GM21390 (cell line): ENCODE data around the gene PRKG1.

Experiments used
- ATAC-seq: cut with Tn5 transposase; IDR thresholded peaks from one replicate; pipeline ENCODE4 v1.9.1; 2021; ENCODE audit not compliant: unreplicated experiment

Gene PRKG1

DNA sequence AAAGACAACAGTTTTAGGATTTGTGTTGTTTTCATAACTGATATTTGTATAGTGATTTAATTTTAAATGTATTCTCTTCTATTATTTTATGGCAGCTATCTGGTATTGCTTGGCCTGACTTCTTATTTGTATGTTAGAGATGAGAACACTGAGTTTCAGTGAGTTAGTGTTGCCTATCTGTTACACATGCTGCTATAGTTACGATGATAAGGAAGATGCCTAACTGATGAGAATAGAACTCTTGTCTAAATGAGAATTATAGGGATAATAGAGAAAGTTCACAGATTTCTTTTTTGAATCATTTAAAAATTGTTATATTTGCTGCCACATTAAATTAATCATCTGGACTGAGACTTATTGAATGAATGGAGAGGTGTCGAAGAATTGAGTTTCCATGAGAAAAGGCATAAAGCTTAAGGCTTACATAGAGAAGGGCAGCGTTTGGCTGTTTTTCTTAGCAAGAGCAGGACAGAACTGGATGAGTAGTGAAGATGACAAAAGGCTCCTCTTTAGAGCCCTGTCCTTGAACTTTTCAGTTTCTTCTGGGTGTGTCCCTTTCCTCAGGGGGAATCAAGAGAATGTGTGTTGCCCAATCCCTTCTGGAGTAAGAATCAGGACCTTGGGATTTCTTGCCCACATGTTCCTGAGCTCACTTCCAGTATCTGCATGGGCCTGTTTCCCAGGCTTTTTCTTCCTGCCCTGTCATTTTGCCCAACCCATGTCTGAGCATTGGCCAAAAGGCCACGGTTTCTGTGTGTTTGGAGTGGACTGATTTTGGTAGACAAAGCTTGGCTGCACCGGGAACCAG is 820.7 kb downstream of the PRKG1 start:
- ATAC-seq: no peak

DNA sequence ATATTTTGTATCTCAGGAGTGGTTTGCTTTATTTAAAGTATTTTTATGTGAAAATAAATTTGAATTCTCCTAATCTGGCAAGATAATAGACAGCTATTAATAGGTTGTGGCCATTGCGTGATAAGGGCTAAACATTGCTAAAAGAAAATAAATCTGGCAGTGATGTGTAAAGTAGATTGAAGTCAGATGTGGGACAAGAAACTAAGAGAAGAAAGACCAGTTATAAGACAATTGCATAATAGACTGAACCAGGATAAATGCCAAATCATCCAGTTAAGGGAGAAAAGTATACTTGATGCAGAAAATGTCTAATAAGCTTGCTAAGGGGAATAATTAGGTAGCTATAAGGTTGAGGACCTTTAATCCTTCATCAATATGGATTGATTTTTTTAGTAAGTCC is 822.6 kb downstream of the PRKG1 start:
- no peak for ATAC-seq

DNA sequence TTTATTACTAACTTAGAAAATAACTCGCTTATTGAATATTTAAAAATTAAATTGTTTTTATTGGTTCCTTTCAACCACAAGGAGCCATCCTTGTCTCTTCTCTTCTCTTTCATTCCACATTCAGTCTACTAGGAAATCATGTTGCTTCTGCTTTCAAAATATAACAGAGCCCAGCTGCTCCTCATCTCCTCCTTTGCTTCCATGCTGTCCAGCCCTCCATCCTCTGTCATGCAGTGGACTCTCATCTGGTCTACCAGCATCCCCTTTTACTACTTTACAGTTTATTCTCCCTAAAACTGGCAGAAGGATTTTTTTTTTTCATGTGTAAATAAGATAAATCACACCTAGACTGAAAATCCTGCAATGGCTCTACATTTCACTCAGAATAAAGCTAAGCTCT is 823.3 kb downstream of the PRKG1 start:
- no peak for ATAC-seq

DNA sequence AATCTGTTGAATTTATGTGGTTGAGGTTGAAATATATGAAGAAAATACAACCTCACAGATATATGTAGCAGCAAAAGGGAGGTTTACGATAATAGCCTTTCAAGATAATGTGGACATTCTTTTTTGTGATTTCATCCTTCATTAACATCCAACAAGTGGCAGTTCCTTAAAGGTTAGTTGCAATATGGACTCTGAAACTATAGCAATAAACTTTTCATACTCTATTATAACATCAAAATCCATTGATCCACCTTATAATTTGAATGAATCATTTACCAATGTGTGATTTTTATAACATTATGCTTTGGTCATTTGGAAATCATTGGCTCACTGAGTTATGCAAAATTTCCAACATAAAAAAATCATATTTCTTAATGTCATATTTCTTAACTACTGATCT is 825.9 kb downstream of the PRKG1 start:
- ATAC-seq: no peak

DNA sequence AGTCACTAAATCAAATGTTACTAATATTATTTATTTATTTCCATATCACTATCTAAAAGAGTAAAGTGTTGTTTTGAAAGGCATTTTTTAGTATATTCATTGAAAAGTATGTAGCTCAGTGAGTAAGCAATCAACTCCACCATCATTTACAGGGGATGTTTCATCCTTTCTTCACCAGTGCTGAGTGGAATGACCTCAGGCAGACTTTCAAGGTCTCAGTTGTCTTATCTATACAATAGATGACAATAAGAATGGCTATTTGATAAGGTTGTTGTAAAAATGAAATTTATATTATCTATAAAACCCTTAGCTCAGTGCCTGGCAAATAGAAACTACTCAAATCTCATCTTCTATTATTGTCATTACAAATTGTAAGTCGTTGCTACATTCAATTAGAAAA is 829.4 kb downstream of the PRKG1 start:
- no peak for ATAC-seq

DNA sequence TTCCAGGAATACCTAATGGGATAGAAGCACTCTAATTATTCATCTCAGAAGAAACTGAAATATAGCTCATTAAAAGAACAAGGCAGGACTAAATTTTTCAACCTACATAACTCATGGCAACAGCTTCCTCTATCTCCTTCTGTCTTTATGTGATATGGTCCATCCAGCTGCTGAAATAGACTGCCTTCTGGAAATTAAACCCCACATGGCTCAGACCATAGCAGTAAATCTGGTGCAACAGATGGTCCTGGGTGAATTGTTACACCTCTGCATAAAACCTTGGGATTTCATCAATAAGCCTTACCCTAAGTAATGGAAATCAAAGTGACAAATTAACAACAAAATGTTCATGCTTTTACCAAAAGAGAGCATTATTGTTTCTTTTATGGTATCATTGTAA is 830.7 kb downstream of the PRKG1 start:
- ATAC-seq: no peak

DNA sequence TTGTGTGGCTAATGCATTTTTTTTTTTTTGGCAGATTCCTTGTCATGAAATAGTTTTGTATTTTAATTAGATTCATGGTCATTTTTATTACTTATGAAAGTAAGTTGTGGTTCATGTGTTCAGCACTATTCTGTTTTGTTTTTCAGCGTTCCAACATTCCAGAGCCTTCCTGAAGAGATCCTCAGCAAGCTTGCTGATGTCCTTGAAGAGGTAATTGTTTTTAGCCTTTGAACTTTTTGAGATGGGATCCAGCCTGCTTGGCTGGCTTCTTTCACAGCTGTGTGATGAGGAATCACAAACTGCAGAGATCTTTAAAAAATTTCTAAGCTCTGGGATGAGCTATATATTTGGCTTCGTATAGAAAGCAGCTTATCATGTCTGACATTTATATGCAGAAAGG is 833.1 kb downstream of the PRKG1 start:
- no peak for ATAC-seq

DNA sequence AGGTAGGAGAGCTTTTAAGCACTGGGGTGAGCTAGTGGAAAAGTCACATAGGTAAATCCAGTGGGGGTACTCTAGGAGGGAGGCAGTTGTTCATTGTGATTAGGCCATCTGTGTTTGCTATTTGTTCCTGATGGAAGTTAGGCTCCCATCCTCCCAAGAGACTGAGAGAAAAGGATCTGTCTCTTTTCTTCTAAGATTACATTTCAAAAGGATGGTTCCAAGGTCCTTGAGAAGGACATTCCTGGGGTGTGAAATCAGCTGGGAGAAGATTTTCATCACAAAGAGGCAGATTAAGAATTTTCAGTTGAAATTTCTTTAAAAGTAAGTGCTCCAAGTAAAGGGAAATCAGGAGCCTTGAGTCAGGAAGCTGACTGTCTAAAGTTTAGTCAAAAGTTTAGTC is 835.9 kb downstream of the PRKG1 start:
- ATAC-seq: no peak

DNA sequence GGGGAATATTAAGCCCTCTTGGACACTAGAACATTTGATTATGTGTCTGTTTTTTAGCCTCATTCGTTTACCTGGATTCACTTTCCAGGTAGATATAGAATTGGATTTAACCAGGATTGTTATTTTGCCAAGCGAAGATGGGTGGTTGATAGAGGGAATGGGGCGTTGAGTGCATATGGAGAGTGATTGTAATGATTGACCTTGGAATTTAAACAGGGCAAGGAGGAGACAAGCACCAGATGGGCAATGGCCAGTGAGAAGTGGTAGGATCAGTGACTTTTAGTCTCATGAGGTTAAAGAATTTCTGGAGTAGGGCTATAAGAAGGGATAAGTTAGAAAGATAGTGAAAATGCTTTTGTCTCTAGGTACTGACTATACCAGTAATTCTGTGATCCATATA is 836.3 kb downstream of the PRKG1 start:
- no peak for ATAC-seq

DNA sequence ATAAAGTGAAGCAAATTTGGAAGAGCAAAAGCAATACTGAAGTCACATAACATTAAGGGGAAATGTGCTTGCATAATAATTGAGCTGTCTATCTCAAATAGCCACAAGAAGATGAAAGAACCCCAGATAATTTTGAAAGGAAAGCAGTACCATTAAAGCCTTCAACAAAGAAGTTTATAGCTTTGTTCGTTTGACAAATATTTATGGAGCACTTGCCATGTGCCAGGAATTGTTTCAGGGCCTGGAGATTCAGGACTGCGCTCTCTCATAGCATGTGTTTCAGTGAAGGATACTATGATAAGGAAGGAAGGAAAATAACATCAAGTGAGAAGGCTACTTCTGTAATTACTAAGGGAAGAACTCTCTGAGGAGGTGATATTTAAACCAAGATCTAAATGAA is 837.4 kb downstream of the PRKG1 start:
- no peak for ATAC-seq

DNA sequence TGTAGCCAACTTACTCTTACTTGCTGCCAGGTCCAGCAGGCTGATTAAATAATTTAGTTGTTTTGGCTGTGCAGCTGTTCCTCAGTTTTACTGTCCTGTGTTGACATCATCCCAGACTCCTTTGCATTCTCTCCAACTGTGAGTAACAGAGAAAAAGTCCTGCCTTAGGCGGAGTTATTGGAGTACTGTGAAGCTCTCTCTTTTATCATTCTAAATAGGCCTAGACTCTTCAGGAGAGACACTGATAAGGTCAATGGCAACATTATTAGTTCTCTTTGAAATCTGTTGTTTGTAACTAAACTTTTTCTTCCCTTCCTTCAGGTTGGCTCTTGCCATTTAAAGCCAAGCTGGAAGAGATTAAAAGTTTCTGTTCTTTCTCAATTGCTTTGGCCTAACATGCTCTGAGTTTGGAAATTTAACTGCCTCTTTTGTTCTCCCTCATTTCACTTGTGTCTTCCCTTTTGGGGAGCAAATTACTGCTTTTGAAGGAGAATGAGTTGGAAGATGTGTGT is 840.8 kb downstream of the PRKG1 start:
- no peak for ATAC-seq

DNA sequence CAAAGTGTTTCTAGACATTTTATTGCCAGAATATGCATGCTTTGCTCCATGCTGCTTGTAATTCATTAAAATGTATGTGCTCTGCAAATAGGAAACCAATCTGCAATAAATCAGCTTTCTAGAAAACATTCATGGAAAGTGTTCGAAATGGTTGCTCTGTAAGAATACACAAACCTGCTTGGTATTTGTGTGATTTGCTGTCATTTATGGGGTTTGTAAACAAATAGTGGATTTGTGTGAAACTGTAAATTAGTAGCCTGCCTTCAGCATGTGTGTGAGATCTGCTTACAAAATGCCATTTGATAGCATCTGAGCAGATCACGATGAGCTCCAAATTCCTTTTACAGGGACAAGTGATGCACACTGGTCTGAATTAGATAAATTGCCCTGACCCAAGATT is 844.2 kb downstream of the PRKG1 start:
- ATAC-seq: no peak

DNA sequence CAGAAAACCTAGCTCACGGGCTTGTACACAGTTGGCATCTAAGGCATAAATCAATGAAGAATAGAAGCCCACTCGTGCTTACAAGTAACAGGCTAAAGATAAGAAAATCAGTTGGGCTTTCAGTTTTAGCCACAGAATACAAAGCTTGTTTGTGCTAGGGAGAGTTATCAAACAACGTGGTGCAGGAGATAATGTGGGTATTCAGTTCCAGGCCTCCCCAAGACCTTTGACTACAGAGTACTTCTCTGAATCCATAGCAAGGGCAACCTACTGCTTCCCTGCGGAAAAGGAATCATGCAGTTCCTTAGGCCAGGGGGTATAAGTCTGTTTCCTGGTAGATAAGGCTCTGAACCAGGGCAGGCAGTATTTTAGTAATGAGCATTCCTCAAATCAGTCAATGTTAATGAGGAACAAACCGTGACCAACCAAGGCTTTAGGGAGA is 844.6 kb downstream of the PRKG1 start:
- ATAC-seq: peak; percentile 47

DNA sequence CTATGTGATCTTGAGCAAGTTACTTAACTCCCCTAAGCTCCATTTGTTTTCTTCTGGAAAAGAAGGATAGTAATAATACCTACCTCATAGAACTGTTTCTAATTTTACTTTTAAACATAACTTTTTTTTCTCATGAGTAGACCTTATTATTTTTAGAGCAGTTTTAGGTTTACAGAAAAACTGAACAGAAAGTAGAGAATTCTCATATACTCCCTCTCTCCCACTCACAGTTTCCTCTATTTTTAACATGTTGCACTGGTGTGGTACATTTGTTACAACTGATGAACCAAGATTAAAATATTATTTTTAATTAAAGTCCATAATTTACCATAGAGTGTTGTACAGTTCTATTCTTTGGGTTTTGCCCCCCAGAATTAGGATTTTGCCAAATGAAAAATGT is 846.4 kb downstream of the PRKG1 start:
- ATAC-seq: peak; percentile 48

DNA sequence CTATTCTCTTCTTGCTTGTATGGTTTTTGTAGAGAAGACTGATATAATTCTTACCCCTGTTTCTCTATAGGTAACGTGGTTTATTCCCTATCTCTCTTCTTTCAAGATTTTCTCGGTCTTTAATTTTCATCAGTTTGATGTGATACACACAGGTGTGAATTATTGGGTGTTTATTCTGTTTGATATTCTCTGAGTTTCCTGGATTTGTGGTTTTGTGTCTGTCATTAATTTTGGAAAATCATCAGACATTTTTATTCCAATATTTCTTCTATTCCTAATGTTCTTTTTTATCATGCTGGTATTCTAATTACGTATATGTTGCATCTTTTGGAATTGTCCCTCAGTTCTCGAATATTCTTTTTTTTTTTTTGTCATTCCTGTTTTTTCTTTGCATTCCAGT is 850.1 kb downstream of the PRKG1 start:
- no peak for ATAC-seq

DNA sequence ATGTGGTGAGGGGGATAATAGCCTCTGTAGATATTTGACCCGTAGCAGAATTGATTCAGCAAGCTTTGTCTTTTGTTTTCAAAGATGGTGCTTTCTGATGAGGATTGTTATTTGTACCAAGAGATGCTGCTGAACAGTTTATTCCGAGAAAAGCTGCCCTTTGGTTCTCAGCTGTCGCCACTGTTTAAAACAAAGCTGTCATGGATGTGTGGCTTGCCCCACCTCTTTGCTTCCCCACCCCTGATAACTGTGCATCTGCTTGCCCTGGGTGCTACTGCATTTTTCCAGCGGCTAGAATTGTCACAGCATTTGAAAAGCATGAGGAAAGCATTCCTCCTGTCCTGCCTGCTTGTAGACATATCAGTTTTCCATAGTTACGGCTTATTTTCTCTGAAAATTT is 852.0 kb downstream of the PRKG1 start:
- ATAC-seq: no peak

DNA sequence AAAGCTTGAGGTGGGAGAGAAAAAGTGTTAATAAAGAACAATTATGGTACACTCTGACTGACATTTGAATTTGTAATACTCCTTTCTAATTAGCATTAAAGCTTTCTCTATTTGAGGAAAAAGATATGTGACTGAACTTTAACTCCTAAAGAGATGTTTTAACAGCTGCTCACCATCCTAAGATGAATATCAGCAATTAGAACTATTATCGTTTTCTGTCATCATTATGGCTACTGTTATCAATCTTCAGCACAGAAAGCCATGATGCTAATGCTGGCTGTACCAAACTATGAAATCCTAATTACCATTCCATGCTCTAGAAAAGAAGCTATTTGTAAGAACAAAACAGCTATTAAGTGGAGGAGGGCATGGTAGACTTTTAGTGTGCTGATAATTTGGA is 853.9 kb downstream of the PRKG1 start:
- ATAC-seq: no peak

DNA sequence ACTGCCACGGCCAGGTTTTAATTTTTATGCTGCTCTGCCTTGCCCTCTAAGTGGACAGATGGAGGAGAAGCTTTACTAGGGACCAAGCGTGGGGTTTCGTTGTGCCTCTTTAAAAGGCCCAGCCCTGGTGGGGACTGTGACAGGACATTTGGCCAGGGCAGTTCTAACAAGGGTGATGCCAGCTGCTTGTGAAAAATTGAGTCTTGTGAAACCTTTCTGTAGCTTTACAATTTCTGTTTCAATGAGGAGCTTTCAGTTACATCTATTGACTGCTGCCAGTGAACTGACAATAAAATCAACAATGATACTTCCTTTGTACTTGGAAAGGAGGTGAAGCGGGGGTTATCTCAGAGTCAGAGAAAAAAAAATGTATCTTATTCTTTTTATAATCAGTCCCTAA is 858.2 kb downstream of the PRKG1 start:
- no peak for ATAC-seq

DNA sequence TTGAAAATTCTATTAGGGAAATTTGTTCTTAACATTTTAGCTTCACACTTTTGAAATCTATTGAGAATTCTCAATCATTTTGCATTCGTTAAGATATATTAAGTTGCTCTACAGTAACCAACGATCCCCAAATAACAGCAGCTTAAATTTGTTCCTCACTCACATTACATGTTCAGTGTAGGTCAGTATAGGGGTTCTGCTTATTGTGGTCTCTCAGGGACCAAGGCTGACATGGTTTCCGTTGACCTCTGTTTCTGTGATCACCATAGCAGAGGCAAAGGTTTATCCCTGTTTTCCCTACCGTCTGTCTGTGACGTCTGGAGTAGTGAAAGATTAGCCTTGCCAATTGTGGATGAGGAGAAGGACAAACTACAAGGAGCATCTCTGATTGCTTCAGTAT is 860.1 kb downstream of the PRKG1 start:
- no peak for ATAC-seq

DNA sequence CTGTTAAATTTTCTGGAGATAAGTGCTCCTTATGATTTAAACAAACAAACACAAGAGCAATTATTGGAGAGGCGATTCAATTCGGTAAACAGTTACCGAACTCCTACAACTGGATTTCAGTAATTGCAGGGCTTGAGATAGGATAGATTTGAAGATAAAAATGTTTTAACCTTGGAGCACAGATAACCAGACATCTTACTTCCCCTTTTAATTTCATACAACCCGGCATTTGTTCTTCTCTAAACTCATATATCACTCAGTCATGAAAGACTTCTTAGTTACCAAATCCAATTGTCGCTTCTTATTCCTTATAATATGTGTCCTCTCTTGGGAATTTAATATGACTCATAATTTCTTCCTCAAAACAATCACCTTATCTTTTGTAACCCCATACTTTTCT is 861.1 kb downstream of the PRKG1 start:
- ATAC-seq: no peak

DNA sequence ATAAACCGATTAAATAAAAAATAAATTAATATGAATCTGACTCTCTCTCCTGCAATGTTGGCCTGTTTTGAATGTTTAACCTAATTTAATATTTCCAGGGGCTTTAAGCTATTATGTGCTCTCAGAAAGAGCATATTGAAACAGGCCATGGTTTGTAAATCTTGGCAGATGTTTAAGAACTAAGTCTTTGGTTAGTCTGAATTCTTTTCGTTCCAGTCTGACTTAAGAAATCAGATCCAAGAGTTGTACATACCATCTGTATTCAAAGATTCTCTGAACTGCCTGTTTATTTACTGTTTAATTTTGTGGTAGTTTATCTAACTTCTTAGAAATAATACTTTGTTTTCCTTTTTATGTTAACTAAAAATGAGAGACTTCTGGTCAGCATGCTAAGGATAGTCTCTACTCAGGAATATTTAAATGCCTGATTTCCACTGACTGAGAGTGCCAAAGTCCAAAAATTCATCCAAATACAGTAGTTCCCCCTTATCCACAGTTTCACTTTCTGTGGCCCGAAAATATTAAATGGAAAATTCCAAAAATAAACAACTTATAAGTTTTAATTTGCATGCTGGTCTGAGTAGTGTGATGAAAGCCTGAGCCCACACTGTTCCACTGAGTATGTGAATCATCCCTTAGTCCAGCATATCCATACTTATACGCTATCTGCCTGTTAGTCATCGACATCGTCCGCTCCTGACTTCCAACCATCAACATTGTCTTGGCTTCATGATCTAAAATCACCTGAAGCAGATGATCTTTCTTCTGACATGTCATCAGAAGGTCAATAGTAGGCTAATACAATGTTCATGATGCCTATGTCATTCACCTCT is 863.2 kb downstream of the PRKG1 start:
- ATAC-seq: no peak

DNA sequence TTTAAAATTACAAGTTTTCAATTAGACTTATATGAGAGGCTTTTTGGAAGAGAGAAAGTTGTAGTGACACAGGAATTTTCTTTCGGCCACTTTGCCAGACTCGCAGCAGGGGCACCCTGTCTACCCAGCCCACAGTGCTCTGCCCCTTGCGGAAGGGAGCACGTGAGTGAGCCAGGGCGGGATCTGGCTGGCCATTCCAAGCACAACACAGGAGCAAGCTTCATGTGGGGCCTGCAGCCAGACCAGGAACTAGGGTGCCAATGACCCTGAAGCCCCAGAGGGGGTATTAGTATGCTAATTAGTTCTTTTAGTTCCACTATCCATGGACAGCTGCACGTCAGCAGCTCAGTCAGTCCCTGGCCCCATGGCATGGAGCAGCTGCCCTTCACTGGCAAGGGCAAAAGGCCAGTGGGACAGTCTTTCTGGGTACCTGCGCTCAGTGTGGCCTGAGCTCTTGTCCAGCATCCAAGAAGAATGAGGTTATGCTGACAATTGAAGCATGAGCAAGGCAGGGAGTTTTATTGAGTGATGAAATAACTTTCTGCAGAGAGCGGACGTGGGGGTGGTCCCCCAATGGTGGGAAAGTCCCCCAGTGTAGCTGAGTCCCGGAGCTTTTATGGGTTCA is 876.2 kb downstream of the PRKG1 start:
- no peak for ATAC-seq
